Measurements from ENCODE around the gene PCED1B.

DNA sequence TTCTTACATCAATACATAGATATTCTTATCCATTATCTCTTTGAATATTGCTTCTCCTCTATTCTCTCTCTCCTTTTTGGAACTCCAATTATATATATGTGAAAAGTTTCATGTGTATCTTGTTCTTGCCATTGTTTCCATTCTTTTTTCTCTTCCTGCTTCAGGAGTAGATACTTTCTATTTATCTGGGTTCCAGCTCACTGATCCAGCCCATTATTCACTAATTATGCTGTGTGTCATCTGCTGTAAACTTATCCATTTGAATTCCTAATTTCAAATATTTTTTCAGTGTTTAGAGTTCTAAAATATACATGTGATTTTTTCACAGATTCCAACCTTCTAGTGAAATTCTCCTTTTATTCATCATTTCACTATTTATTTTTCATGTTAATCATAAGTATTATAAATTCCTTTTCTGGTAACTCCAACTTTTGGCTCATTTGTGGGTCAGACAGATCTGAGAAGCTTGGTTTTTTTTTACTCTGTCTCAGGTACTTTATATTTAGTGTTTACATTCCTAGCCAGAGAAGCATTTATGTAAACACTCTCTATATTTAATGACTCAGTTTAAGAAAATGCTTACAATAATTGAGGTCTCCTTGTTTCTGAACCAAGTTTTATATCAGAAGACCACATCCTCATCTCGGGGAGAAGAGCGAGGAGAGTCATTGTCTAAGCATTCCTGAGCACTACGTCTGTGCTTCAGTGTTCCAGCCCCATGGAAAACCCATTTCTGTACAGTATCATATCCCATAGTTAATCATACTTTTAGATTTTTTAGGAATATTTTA, 16.2 kb downstream of the PCED1B start:
- TF ChIP-seq, protein P1, sequence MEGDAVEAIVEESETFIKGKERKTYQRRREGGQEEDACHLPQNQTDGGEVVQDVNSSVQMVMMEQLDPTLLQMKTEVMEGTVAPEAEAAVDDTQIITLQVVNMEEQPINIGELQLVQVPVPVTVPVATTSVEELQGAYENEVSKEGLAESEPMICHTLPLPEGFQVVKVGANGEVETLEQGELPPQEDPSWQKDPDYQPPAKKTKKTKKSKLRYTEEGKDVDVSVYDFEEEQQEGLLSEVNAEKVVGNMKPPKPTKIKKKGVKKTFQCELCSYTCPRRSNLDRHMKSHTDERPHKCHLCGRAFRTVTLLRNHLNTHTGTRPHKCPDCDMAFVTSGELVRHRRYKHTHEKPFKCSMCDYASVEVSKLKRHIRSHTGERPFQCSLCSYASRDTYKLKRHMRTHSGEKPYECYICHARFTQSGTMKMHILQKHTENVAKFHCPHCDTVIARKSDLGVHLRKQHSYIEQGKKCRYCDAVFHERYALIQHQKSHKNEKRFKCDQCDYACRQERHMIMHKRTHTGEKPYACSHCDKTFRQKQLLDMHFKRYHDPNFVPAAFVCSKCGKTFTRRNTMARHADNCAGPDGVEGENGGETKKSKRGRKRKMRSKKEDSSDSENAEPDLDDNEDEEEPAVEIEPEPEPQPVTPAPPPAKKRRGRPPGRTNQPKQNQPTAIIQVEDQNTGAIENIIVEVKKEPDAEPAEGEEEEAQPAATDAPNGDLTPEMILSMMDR (IDR thresholded peaks at IDR 0.05; ENCODE audit: insufficient read depth, low read length, poor library complexity, severe bottlenecking) = no peak
- TF ChIP-seq EZH2phosphoT487 (conservative IDR thresholded peaks at IDR 0.05; ENCODE audit: low read length) = no peak
